Spleen (tissue), 11 donors: ENCODE data around the gene MAP1LC3B2. TPM values are rescaled to one million over a fixed set of nuclear protein-coding genes. Genes with fewer than 3 reads are reported as not detected.

Experiments used
- DNase-seq: peaks from one replicate; pipeline ENCODE4 v3.0.0-alpha.2; 2020
- H3K27ac ChIP-seq, 8 donors: fragments of 200-600 bp; sonication (generic) in 7 of 8; 1 replicate in 4 of 8; 2 replicates in 4 of 8; pipeline versions ENCODE4 v1.5.0 to v1.8.0; 2016 to 2021; ENCODE audit warnings: inconsistent platforms in 4 of 8, mild to moderate bottlenecking in 4 of 8, moderate library complexity in 1 of 8
- H3K27me3 ChIP-seq, 7 donors: fragments of 200-600 bp; sonication (generic) in 6 of 7; replicated peaks in 1 of 7; 1 replicate in 4 of 7; 2 replicates in 3 of 7; pipeline versions ENCODE4 v1.5.0 to v1.8.0; 2016 to 2021; ENCODE audit warnings: inconsistent platforms in 3 of 7, mild to moderate bottlenecking in 1 of 7
- H3K36me3 ChIP-seq, 6 donors: fragments of 200-600 bp; sonication (generic) in 5 of 6; 1 replicate in 4 of 6; 2 replicates in 2 of 6; pipeline versions ENCODE4 v1.5.0 to v1.8.0; 2016 to 2021; ENCODE audit warnings: inconsistent platforms in 2 of 6
- H3K4me1 ChIP-seq, 6 donors: fragments of 200-600 bp; sonication (generic) in 5 of 6; 1 replicate in 3 of 6; 2 replicates in 3 of 6; pipeline versions ENCODE4 v1.5.0 to v1.8.0; 2016 to 2021; ENCODE audit warnings: inconsistent platforms in 3 of 6
- H3K4me3 ChIP-seq, 8 donors: fragments of 200-600 bp; sonication (generic) in 7 of 8; 1 replicate in 4 of 8; 2 replicates in 4 of 8; pipeline versions ENCODE4 v1.5.0 to v1.8.0; 2016 to 2021; ENCODE audit warnings: inconsistent platforms in 4 of 8, mild to moderate bottlenecking in 4 of 8, moderate library complexity in 2 of 8
- H3K9me3 ChIP-seq, 8 donors: fragments of 200-600 bp; sonication (generic) in 7 of 8; 1 replicate in 4 of 8; 2 replicates in 4 of 8; pipeline versions ENCODE4 v1.5.0 to v1.8.0; 2016 to 2021; ENCODE audit warnings: inconsistent platforms in 4 of 8
- CTCF ChIP-seq, 11 experiments: fragments of 200-600 bp in 7 of 11; fragments of 450-650 bp in 4 of 11; sonication (generic) in 4 of 11; IDR thresholded peaks in 8 of 11; conservative IDR thresholded peaks in 3 of 11; 1 replicate in 7 of 11; 2 replicates in 4 of 11; pipeline versions ENCODE4 v1.4.0 to v1.8.0; 2016 to 2021; ENCODE audit warnings: antibody characterized with exemption in 11 of 11, inconsistent platforms in 4 of 11, mild to moderate bottlenecking in 1 of 11
- POLR2A ChIP-seq, 3 donors: fragments of 450-650 bp; IDR thresholded peaks; one replicate each; pipeline ENCODE4 v1.5.1; 2017; ENCODE audit warnings: antibody characterized with exemption in 3 of 3, mild to moderate bottlenecking in 1 of 3
- POLR2AphosphoS5 ChIP-seq, 3 donors: sonication (generic); formaldehyde crosslinking; IDR thresholded peaks; one replicate each; pipeline ENCODE4 v1.5.1; 2017; ENCODE audit warnings: antibody characterized with exemption in 3 of 3
- WGBS, 5 donors: extraction: QIAGEN DNeasy Blood & Tissue Kit in 3 of 5; methylation state at CpG; one replicate each; pipeline versions ENCODE4 v1.1.5 to v1.1.7; 2013 to 2018; 5-methylcytosine and 5-hydroxymethylcytosine counted together
- intact Hi-C: fragments of 100-400 bp; cut with DNase I; formaldehyde crosslinking; loops from one replicate; pipeline ENCODE4 v1.15.0; 2023; ENCODE audit warnings: low total_unique reads
- polyA plus RNA-seq, 3 donors: library from polyadenylated mRNA; stranded (reverse); fragments of 200-250 nt; gene quantifications; one replicate each; pipeline ENCODE4 v1.2.1, GENCODE V29; 2013
- total RNA-seq, 7 donors: library from RNA; depleted of rRNA in 3 of 7; stranded (reverse); fragments of >200 nt in 3 of 7; fragmentation: NEBNext Ultra II Directional in 4 of 7; extraction: Animal tissue kit (Norgen Biotek cat#: 25700) in 4 of 7; gene quantifications; one replicate each; pipeline versions ENCODE4 v1.1.0 to v1.2.1, GENCODE V29; 2016 to 2021
- donor health status: healthy with polysubstance abuse.
- donor health status: DM: no; HTN: no; CAD: no; lungs with moderate emphysema.
- donor health status: DM: no; HTN: no; CAD: no.
- donor health status: Bipolar disorder and iron deficiency.
- donor health status: healthy.
- donor health status: DM: no; HTN: no; CAD: no.
- donor health status: DM: yes; HTN: yes; CAD: no.

MAP1LC3B2 gene
- total and polyA plus RNA-seq, 10 donors = 0.86 to 3.0 (median 1.7) TPM

GRCh38 chr12:116542345-116542956, 16.7 kb upstream of the MAP1LC3B2 start:
- no peak overlapping the region for H3K27ac ChIP-seq
- H3K4me3 ChIP-seq = no peak overlapping the region
- 68 to 83% (median 77%) methylated on average over 15 of the region's 15 CpGs for WGBS, 5 donors
- no peak for TF ChIP-seq POLR2AphosphoS5 (IDR thresholded peaks at IDR 0.05)
- TF ChIP-seq CTCF (IDR thresholded peaks at IDR 0.05 in 8 of 11, conservative IDR thresholded peaks at IDR 0.05 in 3 of 11) = no peak
- TF ChIP-seq POLR2A (IDR thresholded peaks at IDR 0.05) = no peak
- peaks cover 13 to 47% (median 31%) of the 10 kb centered on the region in 6 donors for H3K4me1 ChIP-seq
- H3K9me3 ChIP-seq = no peaks in the 10 kb centered on the region
- no peak for DNase-seq
- H3K27me3 ChIP-seq = no peaks in the 10 kb centered on the region
- H3K36me3 ChIP-seq = no peaks in the 10 kb centered on the region
- intact Hi-C loops = no loop called here

GRCh38 chr12:116544656-116545055, 14.5 kb upstream of the MAP1LC3B2 start:
- no peak overlapping the region for H3K4me3 ChIP-seq
- no peaks in the 10 kb centered on the region for H3K9me3 ChIP-seq
- WGBS, 5 donors = 69 to 91% (median 86%) methylated on average over 5 of the region's 5 CpGs
- H3K4me1 ChIP-seq = peaks cover 2 to 40% (median 22%) of the 10 kb centered on the region in 6 donors
- DNase-seq = no peak
- TF ChIP-seq CTCF (IDR thresholded peaks at IDR 0.05 in 8 of 11, conservative IDR thresholded peaks at IDR 0.05 in 3 of 11) (no peak), POLR2A (IDR thresholded peaks at IDR 0.05) (no peak), POLR2AphosphoS5 (IDR thresholded peaks at IDR 0.05) (no peak)
- H3K27me3 ChIP-seq = no peaks in the 10 kb centered on the region
- intact Hi-C loops = no loop called here
- no peaks in the 10 kb centered on the region for H3K36me3 ChIP-seq
- H3K27ac ChIP-seq = no peak overlapping the region

GRCh38 chr12:116545144-116545543, 14.0 kb upstream of the MAP1LC3B2 start:
- no peaks in the 10 kb centered on the region for H3K9me3 ChIP-seq
- peaks cover 0 to 36% (median 17%) of the 10 kb centered on the region in 6 donors for H3K4me1 ChIP-seq
- 80 to 85% (median 83%) methylated on average over 6 of the region's 6 CpGs for WGBS, 5 donors
- no peak for DNase-seq
- H3K27me3 ChIP-seq = no peaks in the 10 kb centered on the region
- H3K4me3 ChIP-seq = no peak overlapping the region
- TF ChIP-seq CTCF (IDR thresholded peaks at IDR 0.05 in 8 of 11, conservative IDR thresholded peaks at IDR 0.05 in 3 of 11) (no peak), POLR2A (IDR thresholded peaks at IDR 0.05) (no peak), POLR2AphosphoS5 (IDR thresholded peaks at IDR 0.05) (no peak)
- H3K36me3 ChIP-seq = no peaks in the 10 kb centered on the region
- intact Hi-C loops = no loop called here
- H3K27ac ChIP-seq = no peak overlapping the region

GRCh38 chr12:116545936-116546335, 13.2 kb upstream of the MAP1LC3B2 start:
- WGBS, 5 donors = 79 to 93% (median 92%) methylated on average over 6 of the region's 6 CpGs
- no peak overlapping the region for H3K27ac ChIP-seq
- H3K27me3 ChIP-seq = no peaks in the 10 kb centered on the region
- intact Hi-C loops = no loop called here
- no peak for DNase-seq
- H3K9me3 ChIP-seq = no peaks in the 10 kb centered on the region
- H3K4me1 ChIP-seq = peaks cover 0 to 30% (median 14%) of the 10 kb centered on the region in 6 donors
- no peak overlapping the region for H3K4me3 ChIP-seq
- no peaks in the 10 kb centered on the region for H3K36me3 ChIP-seq
- TF ChIP-seq CTCF (IDR thresholded peaks at IDR 0.05 in 8 of 11, conservative IDR thresholded peaks at IDR 0.05 in 3 of 11) (no peak), POLR2AphosphoS5 (IDR thresholded peaks at IDR 0.05) (no peak), POLR2A (IDR thresholded peaks at IDR 0.05) (no peak)
